B cell (primary cell): ENCODE data around the gene MUS81. TPM values are rescaled to one million over a fixed set of nuclear protein-coding genes. Genes with fewer than 3 reads are reported as not detected.

Experiments used
- ATAC-seq: fragments of 200-7000 bp; cut with Tn5 transposase; one replicate; pipeline ENCODE4 v1.10.0; 2021; ENCODE audit warnings: low read depth, mild to moderate bottlenecking, moderate number of reproducible peaks, moderate library complexity
- CTCF ChIA-PET: fragments of 350-600 bp; sonication (Branson Sonifier 250); formaldehyde crosslinking; loops from one replicate; lab custom pipeline; 2021; ENCODE audit warnings: antibody characterized with exemption, inconsistent platforms; lab: Charles Lee
- POLR2A ChIA-PET: fragments of 350-600 bp; sonication (Branson Sonifier 250); formaldehyde crosslinking; loops from one replicate; lab custom pipeline; 2021; ENCODE audit warnings: antibody characterized with exemption; lab: Charles Lee
- DNase-seq: peaks from one replicate; pipeline ENCODE4 v3.0.0; 2013
- H2AFZ ChIP-seq: 2 replicates; pipeline ENCODE4 v1.6.1; 2012; ENCODE audit warnings: mild to moderate bottlenecking, low read depth, low read length; ENCODE audit not compliant: insufficient read depth, poor library complexity, severe bottlenecking
- H3K27ac ChIP-seq, 2 donors: 1 replicate in 1 of 2; 2 replicates in 1 of 2; pipeline ENCODE4 v1.5.1; 2012 to 2013; ENCODE audit warnings: low read length in 2 of 2, mild to moderate bottlenecking in 2 of 2, moderate library complexity in 1 of 2
- H3K27me3 ChIP-seq, 4 experiments: fragments of 200-600 bp in 1 of 4; sonication (generic) in 1 of 4; replicated peaks in 1 of 4; 1 replicate in 2 of 4; 2 replicates in 2 of 4; pipeline versions ENCODE4 v1.6.1 to v1.7.0; 2013 to 2016; ENCODE audit warnings: low read length in 3 of 4, mild to moderate bottlenecking in 2 of 4, mixed read lengths in 1 of 4, moderate library complexity in 1 of 4; ENCODE audit not compliant: insufficient read depth in 4 of 4, control insufficient read depth in 3 of 4; ENCODE audit errors: control extremely low read depth in 1 of 4
- H3K36me3 ChIP-seq, 2 experiments: replicated peaks in 1 of 2; 1 replicate in 1 of 2; 2 replicates in 1 of 2; pipeline versions ENCODE4 v1.6.1 to v1.7.1; 2013; ENCODE audit warnings: low read length in 1 of 2; ENCODE audit not compliant: insufficient read depth in 2 of 2, control insufficient read depth in 1 of 2; ENCODE audit errors: control extremely low read depth in 1 of 2, extremely low read depth in 1 of 2
- H3K4me1 ChIP-seq, 2 donors: fragments of 200-600 bp in 1 of 2; sonication (generic) in 1 of 2; 1 replicate in 1 of 2; 2 replicates in 1 of 2; pipeline versions ENCODE4 v1.5.1 to v1.6.1; 2013 to 2017; ENCODE audit warnings: low read length in 2 of 2; ENCODE audit not compliant: control insufficient read depth in 2 of 2, insufficient read depth in 2 of 2
- H3K4me2 ChIP-seq: replicated peaks from 2 replicates; pipeline ENCODE3; 2012; ENCODE audit warnings: mild to moderate bottlenecking, low read depth, low read length; ENCODE audit not compliant: poor library complexity, severe bottlenecking
- H3K4me3 ChIP-seq, 5 experiments: fragments of 200-600 bp in 1 of 5; sonication (generic) in 1 of 5; 1 replicate in 3 of 5; 2 replicates in 2 of 5; pipeline versions ENCODE4 v1.5.1 to v1.7.0; 2011 to 2016; ENCODE audit warnings: low read length in 4 of 5, mild to moderate bottlenecking in 4 of 5, low read depth in 2 of 5, control low read depth in 1 of 5, moderate library complexity in 1 of 5; ENCODE audit not compliant: insufficient read depth in 1 of 5; ENCODE audit errors: control extremely low read depth in 1 of 5, extremely low read depth in 1 of 5
- H3K79me2 ChIP-seq: fragments of 200-600 bp; sonication (generic); one replicate; pipeline ENCODE4 v1.6.0; 2016; ENCODE audit warnings: low read length; ENCODE audit not compliant: control insufficient read depth, insufficient read depth
- H3K9ac ChIP-seq: fragments of 200-600 bp; sonication (generic); 2 replicates; pipeline ENCODE4 v1.6.1; 2017; ENCODE audit warnings: mild to moderate bottlenecking, low read length, moderate library complexity
- H3K9me3 ChIP-seq, 3 donors: one replicate each; pipeline versions ENCODE4 v1.6.1 to v1.7.1; 2013; ENCODE audit warnings: low read length in 2 of 3; ENCODE audit not compliant: control insufficient read depth in 2 of 3, insufficient read depth in 1 of 3; ENCODE audit errors: control extremely low read depth in 1 of 3
- H4K20me1 ChIP-seq: 2 replicates; pipeline ENCODE4 v1.6.0; 2012; ENCODE audit warnings: mild to moderate bottlenecking, low read length; ENCODE audit not compliant: insufficient read depth, control insufficient read depth, poor library complexity, severe bottlenecking
- H3K27ac Mint-ChIP-seq: one replicate; pipeline ENCODE4 v1.8.0; 2021; ENCODE audit warnings: mixed read lengths
- H3K27me3 Mint-ChIP-seq: one replicate; pipeline ENCODE4 v1.8.0; 2021; ENCODE audit warnings: mixed read lengths
- H3K4me1 Mint-ChIP-seq: one replicate; pipeline ENCODE4 v1.8.0; 2021; ENCODE audit warnings: mixed read lengths
- H3K4me3 Mint-ChIP-seq: one replicate; pipeline ENCODE4 v1.8.0; 2021; ENCODE audit warnings: mixed read lengths
- H3K9me3 Mint-ChIP-seq: one replicate; pipeline ENCODE4 v1.8.0; 2022; ENCODE audit warnings: mixed read lengths; ENCODE audit not compliant: insufficient read depth
- EZH2 ChIP-seq: IDR thresholded peaks from 2 replicates; pipeline ENCODE4 v1.6.1; 2012; ENCODE audit warnings: borderline replicate concordance, low read depth, mild to moderate bottlenecking, moderate library complexity, low read length; ENCODE audit not compliant: insufficient read depth, poor library complexity, severe bottlenecking
- WGBS: methylation state at CpG from one replicate; pipeline ENCODE4 v1.1.5; 2013; ENCODE audit warnings: missing lambda C conversion rate; ENCODE audit not compliant: insufficient coverage; 5-methylcytosine and 5-hydroxymethylcytosine counted together
- intact Hi-C: fragments of 100-400 bp; cut with micrococcal nuclease; formaldehyde crosslinking; loops from one replicate; pipeline ENCODE4 v1.10.0; 2022
- polyA plus RNA-seq: library from polyadenylated mRNA; depleted of rRNA; stranded (reverse); fragments of >200 nt; gene quantifications from 2 replicates; pipeline ENCODE4 v1.2.3, GENCODE V29; 2012
- total RNA-seq, 2 donors: library from RNA; stranded (reverse); fragments of 120-200 nt in 1 of 2; gene quantifications; 1 replicate in 1 of 2; 2 replicates in 1 of 2; pipeline versions ENCODE4 v1.2.3 to v1.2.4, GENCODE V29; 2013 to 2022
- TF ChIP-seq, protein P1 (sequence below): fragments of 200-600 bp; IDR thresholded peaks from one replicate; pipeline ENCODE4 v1.8.0; 2022; ENCODE audit warnings: antibody characterized with exemption, mild to moderate bottlenecking

MUS81 gene
- total and polyA plus RNA-seq, 2 donors (not counting 1 experiment from before 2014, with no cell fraction given) = 74.5 to 134 TPM

- DNase-seq (no peak), ATAC-seq (no peak)
- no peaks in the 10 kb centered on the region for H3K9me3 Mint-ChIP-seq
- POLR2A ChIA-PET = interaction anchor here (0.8 to 3.6 kb wide), 4 partner anchors 10 to 231 kb away, joined by 3 to 24 read pairs (median 12); partner anchors contain the start of genes FIBP and MUS81
- H3K9ac ChIP-seq = no peak overlapping the region
- H3K9me3 ChIP-seq = no peaks in the 10 kb centered on the region
- H4K20me1 ChIP-seq = no peaks in the 10 kb centered on the region
- H3K4me1 ChIP-seq = peaks cover 10 to 29% of the 10 kb centered on the region in 2 donors
- H3K4me3 ChIP-seq = no peak overlapping the region
- TF ChIP-seq, protein P1, sequence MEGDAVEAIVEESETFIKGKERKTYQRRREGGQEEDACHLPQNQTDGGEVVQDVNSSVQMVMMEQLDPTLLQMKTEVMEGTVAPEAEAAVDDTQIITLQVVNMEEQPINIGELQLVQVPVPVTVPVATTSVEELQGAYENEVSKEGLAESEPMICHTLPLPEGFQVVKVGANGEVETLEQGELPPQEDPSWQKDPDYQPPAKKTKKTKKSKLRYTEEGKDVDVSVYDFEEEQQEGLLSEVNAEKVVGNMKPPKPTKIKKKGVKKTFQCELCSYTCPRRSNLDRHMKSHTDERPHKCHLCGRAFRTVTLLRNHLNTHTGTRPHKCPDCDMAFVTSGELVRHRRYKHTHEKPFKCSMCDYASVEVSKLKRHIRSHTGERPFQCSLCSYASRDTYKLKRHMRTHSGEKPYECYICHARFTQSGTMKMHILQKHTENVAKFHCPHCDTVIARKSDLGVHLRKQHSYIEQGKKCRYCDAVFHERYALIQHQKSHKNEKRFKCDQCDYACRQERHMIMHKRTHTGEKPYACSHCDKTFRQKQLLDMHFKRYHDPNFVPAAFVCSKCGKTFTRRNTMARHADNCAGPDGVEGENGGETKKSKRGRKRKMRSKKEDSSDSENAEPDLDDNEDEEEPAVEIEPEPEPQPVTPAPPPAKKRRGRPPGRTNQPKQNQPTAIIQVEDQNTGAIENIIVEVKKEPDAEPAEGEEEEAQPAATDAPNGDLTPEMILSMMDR = no peak
- no peak for TF ChIP-seq EZH2
- CTCF ChIA-PET = interaction anchor here (0.5 to 7.0 kb wide), 4 partner anchors 11 to 157 kb away, joined by 3 to 71 read pairs (median 34); partner anchors contain the start of genes CCDC85B, CFL1, FIBP and MUS81
- intact Hi-C loops = loop anchor here (5.0 kb wide), 1 partner anchor 181 kb away; the partner anchor contains the start of gene SF3B2
- no peak overlapping the region for H3K27ac ChIP-seq
- no peak overlapping the region for H3K4me2 ChIP-seq
- H3K4me3 Mint-ChIP-seq = peak overlapping the region; percentile 53
- H3K4me1 Mint-ChIP-seq = peaks cover 29% of the 10 kb centered on the region
- no peaks in the 10 kb centered on the region for H3K79me2 ChIP-seq
- no peaks in the 10 kb centered on the region for H3K27me3 ChIP-seq
- WGBS = 55% methylated on average over 16 of the region's 24 CpGs
- H3K27me3 Mint-ChIP-seq = peaks cover 5% of the 10 kb centered on the region
- H3K27ac Mint-ChIP-seq = peak overlapping the region; percentile 11
- peaks cover 0 to 4% of the 10 kb centered on the region in 2 experiments for H3K36me3 ChIP-seq
- no peak overlapping the region for H2AFZ ChIP-seq
Observed at GRCh38 chr11:65870706-65871681, 10.8 kb downstream of the MUS81 start.
